ENCODE results near the gene CRYZL1. TPM values are rescaled to one million over a fixed set of nuclear protein-coding genes. Genes with fewer than 3 reads are reported as not detected.

CRYZL1 gene
- total and polyA plus RNA-seq, 9 donors, result 21.2 to 35.9 (median 29.9) TPM

- H3K27ac ChIP-seq (ENCODE audit: low read length), result no peak overlapping the region
- H3K36me3 ChIP-seq (ENCODE audit: control insufficient read depth, insufficient read depth, low read length), result peaks cover 9% of the 10 kb centered on the region
- DNase-seq, result no peak
- peak overlapping the region; percentile 80 for H3K4me3 ChIP-seq (ENCODE audit: low read length)
- no peaks in the 10 kb centered on the region for H3K9me3 ChIP-seq (replicated peaks; ENCODE audit: control insufficient read depth, low read depth, low read length)
- H3K27me3 ChIP-seq (ENCODE audit: control insufficient read depth, insufficient read depth, low read length), result no peaks in the 10 kb centered on the region
- no CpG with 5 or more reads among the region's 8 CpGs for WGBS (ENCODE audit: insufficient coverage)
- peaks cover 6% of the 10 kb centered on the region for H3K4me1 ChIP-seq (ENCODE audit: control insufficient read depth, insufficient read depth, low read length)
Observed at GRCh38 chr21:33544451-33545195, 96.9 kb downstream of the CRYZL1 start.

GRCh38 chr21:33543505-33544129 lies 97.9 kb downstream of the CRYZL1 start:
- H3K27ac ChIP-seq (ENCODE audit: low read length), result peak overlapping the region; percentile 99
- H3K4me1 ChIP-seq (ENCODE audit: control insufficient read depth, insufficient read depth, low read length), result peaks cover 6% of the 10 kb centered on the region
- 1% methylated on average over 18 of the region's 26 CpGs for WGBS (ENCODE audit: insufficient coverage)
- no peaks in the 10 kb centered on the region for H3K9me3 ChIP-seq (replicated peaks; ENCODE audit: control insufficient read depth, low read depth, low read length)
- no peak for DNase-seq
- H3K36me3 ChIP-seq (ENCODE audit: control insufficient read depth, insufficient read depth, low read length), result peaks cover 10% of the 10 kb centered on the region
- H3K4me3 ChIP-seq (ENCODE audit: low read length), result peak overlapping the region; percentile 80
- no peaks in the 10 kb centered on the region for H3K27me3 ChIP-seq (ENCODE audit: control insufficient read depth, insufficient read depth, low read length)

GRCh38 chr21:33542640-33543504 lies 98.7 kb downstream of the CRYZL1 start, which contains the start of gene SON:
SON (plus strand) TSS chr21:33543038; CDS start chr21:33543093, 55 bp downstream.
- DNase-seq, result peak; percentile 100
- H3K4me3 ChIP-seq (ENCODE audit: low read length), result peak within 1 kb of the TSS; percentile 83
- H3K27me3 ChIP-seq (ENCODE audit: control insufficient read depth, insufficient read depth, low read length), result no peaks in the 10 kb centered on the region
- under 1% methylated on average over 55 of the region's 57 CpGs for WGBS (ENCODE audit: insufficient coverage)
- peak within 1 kb of the TSS; percentile 100 for H3K27ac ChIP-seq (ENCODE audit: low read length)
- no peaks in the 10 kb centered on the region for H3K9me3 ChIP-seq (replicated peaks; ENCODE audit: control insufficient read depth, low read depth, low read length)
- H3K4me1 ChIP-seq (ENCODE audit: control insufficient read depth, insufficient read depth, low read length), result peaks cover 6% of the 10 kb centered on the region
- peaks cover 11% of the 10 kb centered on the region for H3K36me3 ChIP-seq (ENCODE audit: control insufficient read depth, insufficient read depth, low read length)

DNA sequence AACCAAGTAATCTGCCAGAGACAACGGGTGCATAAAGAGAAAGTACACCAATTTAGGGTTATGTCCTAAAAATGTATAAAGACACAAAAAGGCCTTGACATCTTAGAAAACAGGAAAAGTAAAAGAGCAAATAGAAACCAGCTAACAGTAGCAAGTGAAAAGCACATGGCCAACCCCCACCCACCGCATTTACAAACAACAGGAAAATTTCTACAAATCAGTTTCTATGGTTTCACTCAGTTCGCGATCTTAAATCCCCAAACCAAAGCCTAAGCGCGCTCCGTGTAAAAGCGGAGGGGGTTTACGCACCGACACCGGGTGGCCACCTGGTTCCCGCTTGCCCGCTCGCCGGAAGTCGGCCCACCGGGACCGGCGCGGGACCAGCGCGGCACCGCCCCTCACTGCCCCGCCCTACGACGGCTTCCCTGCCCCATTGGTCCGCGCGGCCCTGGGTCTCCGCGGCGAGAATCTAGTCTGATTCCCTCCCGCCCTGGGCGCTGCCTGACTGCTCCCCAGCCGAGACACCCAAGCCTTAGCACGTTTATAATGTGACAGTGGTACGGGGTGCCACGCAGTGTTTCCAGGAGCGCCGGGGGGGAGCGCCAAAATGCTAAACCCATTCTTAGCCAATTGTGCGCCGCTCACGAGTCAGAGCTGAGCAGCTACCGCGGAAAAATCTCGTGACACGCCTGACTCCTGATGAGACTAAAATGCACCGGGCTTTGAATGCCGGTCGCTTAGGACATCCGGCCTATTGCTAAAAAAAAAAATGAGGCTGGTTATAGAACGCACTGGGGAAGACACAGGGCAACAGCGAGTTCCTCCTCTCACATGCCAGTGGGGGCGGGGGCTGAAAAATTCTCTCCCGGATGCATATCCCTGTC lies 99.5 kb downstream of the CRYZL1 start, which contains the start of gene GART:
Gene GART, minus strand, starts transcription at position 362 of the 884 bp plus-strand sequence. CDS start 2,802 bp downstream, outside the sequence.
- H3K4me1 ChIP-seq (ENCODE audit: control insufficient read depth, insufficient read depth, low read length), result peaks cover 6% of the 10 kb centered on the region
- under 1% methylated on average over 47 of the region's 56 CpGs for WGBS (ENCODE audit: insufficient coverage)
- peak within 1 kb of the TSS; percentile 83 for H3K4me3 ChIP-seq (ENCODE audit: low read length)
- H3K9me3 ChIP-seq (replicated peaks; ENCODE audit: control insufficient read depth, low read depth, low read length), result no peaks in the 10 kb centered on the region
- peak within 1 kb of the TSS; percentile 100 for H3K27ac ChIP-seq (ENCODE audit: low read length)
- H3K36me3 ChIP-seq (ENCODE audit: control insufficient read depth, insufficient read depth, low read length), result peaks cover 15% of the 10 kb centered on the region
- H3K27me3 ChIP-seq (ENCODE audit: control insufficient read depth, insufficient read depth, low read length), result no peaks in the 10 kb centered on the region
- peak; percentile 91 for DNase-seq

DNA sequence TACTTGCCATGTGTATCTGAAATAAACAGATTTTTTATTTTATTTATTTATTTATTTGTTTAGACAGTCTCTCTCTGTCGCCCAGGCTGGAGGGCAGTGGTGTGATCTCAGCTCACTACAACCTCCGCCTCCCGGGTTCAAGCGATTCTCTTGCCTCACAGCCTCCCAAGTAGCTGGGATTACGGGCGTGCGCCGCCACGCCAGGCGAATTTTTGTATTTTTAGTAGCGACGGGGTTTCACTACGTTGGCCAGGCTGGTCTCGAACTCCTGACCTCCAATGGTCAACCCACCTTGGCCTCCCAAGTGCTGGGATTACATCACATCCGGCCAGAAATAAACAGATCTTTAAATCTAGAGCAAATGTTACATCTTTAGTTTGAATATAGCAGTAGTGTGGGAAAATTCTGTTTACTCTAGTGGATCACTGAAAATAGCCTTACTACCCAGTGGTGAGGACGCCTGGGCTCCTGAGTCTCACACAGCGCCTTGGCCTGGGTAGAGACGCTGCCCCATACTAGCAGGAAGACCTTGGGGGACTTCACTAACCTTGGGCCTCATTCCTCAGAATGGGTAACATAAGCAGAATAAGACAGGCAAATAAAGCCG lies 100.3 kb downstream of the CRYZL1 start:
- peak overlapping the region; percentile 83 for H3K4me3 ChIP-seq (ENCODE audit: low read length)
- H3K4me1 ChIP-seq (ENCODE audit: control insufficient read depth, insufficient read depth, low read length), result peaks cover 6% of the 10 kb centered on the region
- peaks cover 20% of the 10 kb centered on the region for H3K36me3 ChIP-seq (ENCODE audit: control insufficient read depth, insufficient read depth, low read length)
- H3K9me3 ChIP-seq (replicated peaks; ENCODE audit: control insufficient read depth, low read depth, low read length), result no peaks in the 10 kb centered on the region
- 64% methylated on average over 14 of the region's 19 CpGs for WGBS (ENCODE audit: insufficient coverage)
- H3K27ac ChIP-seq (ENCODE audit: low read length), result peak overlapping the region; percentile 100
- DNase-seq, result peak; percentile 24
- no peaks in the 10 kb centered on the region for H3K27me3 ChIP-seq (ENCODE audit: control insufficient read depth, insufficient read depth, low read length)

DNA sequence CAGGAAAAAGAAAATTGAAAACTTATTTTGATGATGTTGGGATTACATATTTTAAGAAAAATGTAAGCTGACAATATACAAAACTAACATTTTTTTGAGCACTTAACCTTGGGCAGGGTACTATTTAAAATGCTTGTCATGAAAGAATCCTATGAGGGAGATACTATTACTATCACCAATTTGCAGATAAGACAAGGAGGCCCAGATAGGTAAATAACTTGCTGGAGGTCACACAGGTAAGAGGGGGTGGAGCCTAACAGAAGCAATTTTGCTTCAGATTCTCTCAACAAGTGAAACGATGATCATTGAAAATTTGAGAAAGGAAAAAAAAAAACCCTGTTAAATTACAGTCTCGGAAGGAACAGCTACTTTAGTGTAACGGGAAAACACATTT lies 100.8 kb downstream of the CRYZL1 start:
- H3K9me3 ChIP-seq (replicated peaks; ENCODE audit: control insufficient read depth, low read depth, low read length), result no peaks in the 10 kb centered on the region
- no peak for DNase-seq
- no peak overlapping the region for H3K27ac ChIP-seq (ENCODE audit: low read length)
- H3K36me3 ChIP-seq (ENCODE audit: control insufficient read depth, insufficient read depth, low read length), result peaks cover 22% of the 10 kb centered on the region
- no peaks in the 10 kb centered on the region for H3K27me3 ChIP-seq (ENCODE audit: control insufficient read depth, insufficient read depth, low read length)
- WGBS (ENCODE audit: insufficient coverage), result no CpG with 5 or more reads among the region's 3 CpGs
- peaks cover 6% of the 10 kb centered on the region for H3K4me1 ChIP-seq (ENCODE audit: control insufficient read depth, insufficient read depth, low read length)
- no peak overlapping the region for H3K4me3 ChIP-seq (ENCODE audit: low read length)

GRCh38 chr21:33539616-33540015 lies 101.9 kb downstream of the CRYZL1 start:
- no peak for DNase-seq
- WGBS (ENCODE audit: insufficient coverage), result no CpG with 5 or more reads among the region's 4 CpGs
- Histone ChIP-seq H3K4me3 (ENCODE audit: low read length) (no peak overlapping the region), H3K4me1 (ENCODE audit: control insufficient read depth, insufficient read depth, low read length) (peaks cover 6% of the 10 kb centered on the region), H3K27me3 (ENCODE audit: control insufficient read depth, insufficient read depth, low read length) (no peaks in the 10 kb centered on the region), H3K9me3 (replicated peaks; ENCODE audit: control insufficient read depth, low read depth, low read length) (no peaks in the 10 kb centered on the region), H3K27ac (ENCODE audit: low read length) (no peak overlapping the region), H3K36me3 (ENCODE audit: control insufficient read depth, insufficient read depth, low read length) (peaks cover 29% of the 10 kb centered on the region)
